Heart left ventricle (tissue), 13 donors: ENCODE results near the gene C2orf80.

ENCODE experiments used
- CTCF ChIP-seq, 12 donors: fragments of 200-600 bp; sonication (generic) in 4 of 12; IDR thresholded peaks; one replicate each; pipeline versions ENCODE4 v1.5.0 to v1.8.0; 2018 to 2022; ENCODE audit warnings: antibody characterized with exemption in 12 of 12, mild to moderate bottlenecking in 5 of 12
- POLR2A ChIP-seq, 2 donors: fragments of 450-650 bp; IDR thresholded peaks; one replicate each; pipeline ENCODE4 v1.6.1; 2017; ENCODE audit warnings: antibody characterized with exemption in 2 of 2, mild to moderate bottlenecking in 2 of 2, moderate library complexity in 2 of 2
- donor health status: ischemic (EF 13 %, LVEDD 7.1; RV severe dilation, severe dysfunction).
- donor health status: DM: no; HTN: yes; CAD: no.
- donor health status: DM: no; HTN: no; CAD: no.
- donor health status: ischemic (EF 25% LVEDD 6.9; RV normal size, moderate dysfunction).
- donor health status: ischemic (EF 25% LVEDD 5.7; RV mildly dilated, moderate dysfunction).
- donor health status: ischemic (EF 35%, LVEDD 5.7; RV mildly dilated, moderate dysfunction).
- donor health status: nonischemic (EF 11% LVEDD 7.7; RV severe dilation, severe dysfunction).
- donor health status: DM: yes; HTN: yes; CAD: no.
- donor health status: PGD.
- donor health status: ischemic (EF 29% LVEDD 5.4; RV normal size, mild dysfunction).
- donor health status: nonischemic (EF 23%, LVEDD 6.1; RV moderate dilation, normal function).

GRCh38 chr2:208228476-208228875 is 38.6 kb upstream of the C2orf80 start:
- no peak for TF ChIP-seq CTCF (IDR thresholded peaks at IDR 0.05)
- no peak for TF ChIP-seq POLR2A (IDR thresholded peaks at IDR 0.05)
